GM12892 (cell line): ENCODE measurements around the gene PSMA2.

ENCODE experiments used
- POLR2A ChIP-seq: IDR thresholded peaks from 2 replicates; pipeline ENCODE4 v1.6.1; 2011; ENCODE audit warnings: low read depth, low read length, control low read depth
- POLR2AphosphoS5 ChIP-seq: IDR thresholded peaks from 2 replicates; pipeline ENCODE4 v1.6.1; 2011; ENCODE audit warnings: low read depth, low read length, control low read depth
- TAF1 ChIP-seq: IDR thresholded peaks from 2 replicates; pipeline ENCODE4 v1.6.1; 2011; ENCODE audit warnings: low read depth, mild to moderate bottlenecking, control low read depth, low read length, borderline replicate concordance

DNA sequence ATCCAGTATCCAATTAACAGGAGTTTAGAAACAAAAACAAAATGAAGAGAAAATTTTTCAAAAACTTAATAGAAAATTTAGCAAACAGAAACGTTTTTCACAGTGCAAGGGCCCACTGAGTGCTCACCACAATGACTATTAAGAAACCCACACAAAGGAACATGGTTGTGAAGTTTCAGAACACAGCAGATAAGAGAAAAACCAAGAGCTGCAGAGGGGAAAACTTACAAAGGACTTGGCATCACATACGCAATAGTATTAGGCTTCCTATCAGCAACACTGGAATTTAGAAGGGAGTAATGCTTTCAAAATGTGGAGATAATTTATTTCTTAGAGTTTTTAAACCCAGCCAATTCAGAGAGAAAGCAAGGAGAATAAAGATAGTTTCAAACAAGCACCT is 18.4 kb downstream of the PSMA2 start:
- TF ChIP-seq TAF1 (no peak), POLR2A (no peak), POLR2AphosphoS5 (no peak)
